Natural killer cell treated with Interleukin-12 subunit alpha and Interleukin-12 subunit beta and Interleukin-15 and Interleukin-18, amount 100 ng/mL, for 72 hours (primary cell): ENCODE data around the gene NTRK3. TPM values are rescaled to one million over a fixed set of nuclear protein-coding genes. Genes with fewer than 3 reads are reported as not detected.

Source experiments
- ATAC-seq, 2 donors: fragments of 150-1000 bp; cut with Tn5 transposase in 1 of 2; sonication (Bioruptor Pico), chemical (Tn5 transposase) in 1 of 2; 2 replicates each; pipeline ENCODE4 v1.10.0; 2021
- DNase-seq: peaks from one replicate; pipeline ENCODE4 v3.0.0; 2022; ENCODE audit warnings: low spot score
- H3K27ac Mint-ChIP-seq, 2 donors: 1 replicate in 1 of 2; 2 replicates in 1 of 2; pipeline ENCODE4 v1.8.0; 2022; ENCODE audit warnings: mixed read lengths in 2 of 2, mild to moderate bottlenecking in 1 of 2, moderate library complexity in 1 of 2
- H3K27me3 Mint-ChIP-seq, 2 donors: 1 replicate in 1 of 2; 2 replicates in 1 of 2; pipeline ENCODE4 v1.8.0; 2022; ENCODE audit warnings: mixed read lengths in 2 of 2
- H3K36me3 Mint-ChIP-seq: one replicate; pipeline ENCODE4 v1.8.0; 2022; ENCODE audit warnings: mixed read lengths
- H3K4me1 Mint-ChIP-seq, 2 donors: 1 replicate in 1 of 2; 2 replicates in 1 of 2; pipeline ENCODE4 v1.8.0; 2022; ENCODE audit warnings: low read depth in 2 of 2, mixed read lengths in 2 of 2, mild to moderate bottlenecking in 1 of 2
- H3K4me3 Mint-ChIP-seq: one replicate; pipeline ENCODE4 v1.8.0; 2022; ENCODE audit warnings: mixed read lengths
- H3K9me3 Mint-ChIP-seq: 2 replicates; pipeline ENCODE4 v1.8.0; 2022; ENCODE audit warnings: mixed read lengths
- total RNA-seq, 2 donors: library from RNA; stranded (reverse); gene quantifications; one replicate each; pipeline ENCODE4 v1.2.3, GENCODE V29; 2022

Gene NTRK3
- 1 to 10 TPM in 1 of 2 donors, under 1 TPM in 1; 0.42 to 1.2 TPM for total RNA-seq

DNA sequence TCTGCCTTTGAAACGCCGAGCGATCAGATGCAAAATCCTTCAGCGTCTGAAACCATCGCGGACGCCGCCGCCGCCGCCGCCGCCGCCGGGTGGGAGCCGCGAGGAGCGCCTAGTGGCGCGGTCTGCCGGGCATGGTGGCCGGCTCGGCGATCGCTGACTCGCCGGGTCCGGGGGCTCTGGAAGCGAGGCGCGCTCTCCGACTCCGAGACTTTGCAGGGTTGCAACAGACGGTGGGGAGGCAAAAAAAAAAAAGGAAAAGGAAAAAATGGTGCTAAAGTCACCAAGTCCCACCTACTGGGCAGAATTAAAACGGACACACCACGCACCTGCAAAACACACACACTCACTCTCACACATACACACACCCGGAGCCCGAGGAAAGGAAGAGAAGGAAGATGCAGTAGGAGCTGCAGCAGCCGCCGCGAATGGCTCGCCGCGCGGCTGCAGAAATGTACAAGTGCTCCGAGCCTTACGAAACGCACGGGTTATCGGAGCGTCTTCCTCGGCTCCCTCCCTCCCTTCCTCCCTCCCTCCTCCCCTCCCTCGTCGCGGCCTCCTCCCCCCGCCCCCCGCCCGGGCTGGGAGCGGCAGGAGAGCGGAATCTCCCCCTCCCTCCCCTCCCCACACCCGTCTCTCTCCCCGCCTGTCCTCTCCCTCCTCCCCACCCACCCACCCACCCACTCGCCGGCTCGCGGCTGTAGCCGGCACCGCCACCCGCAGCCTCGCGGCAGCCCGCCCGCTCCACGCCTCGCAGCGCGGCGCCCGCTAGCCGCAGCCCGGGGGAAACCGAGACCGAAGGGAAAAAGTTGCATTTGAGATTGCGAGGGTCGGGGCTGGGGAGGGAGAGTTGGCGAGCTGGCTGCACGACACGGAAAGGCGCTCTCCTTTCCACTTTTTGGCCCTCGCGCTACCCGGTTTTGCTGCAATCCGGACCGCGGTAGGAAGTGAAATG lies at the start of gene NTRK3:
TSS of gene NTRK3 (minus strand) at position 461 of the 952 bp plus-strand sequence. CDS start 586 bp downstream, outside the sequence.
- DNase-seq (no peak), ATAC-seq (no peak)

DNA sequence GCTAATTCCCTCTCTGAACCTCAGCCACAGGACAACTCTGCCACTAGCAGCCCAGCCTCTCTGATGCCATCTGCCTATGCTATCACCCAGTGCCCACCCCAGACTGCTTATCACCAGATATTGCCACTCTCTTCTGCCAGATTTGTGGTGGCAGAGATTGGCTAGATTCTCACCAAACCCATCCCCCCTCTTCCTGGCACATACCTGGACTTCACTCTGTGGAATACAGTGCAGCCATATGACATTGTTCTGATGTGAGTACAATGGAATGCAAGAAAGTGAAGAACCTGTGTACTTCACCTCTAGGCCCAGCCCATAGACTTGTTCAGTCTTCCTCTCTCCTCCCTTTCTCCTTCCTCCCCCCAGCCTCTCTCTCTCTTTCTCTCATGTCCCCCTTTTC lies 46.9 kb upstream of the NTRK3 start:
- ATAC-seq, result no peak
- no peaks in the 10 kb centered on the region for H3K4me1 Mint-ChIP-seq
- H3K9me3 Mint-ChIP-seq, result no peaks in the 10 kb centered on the region
- H3K27me3 Mint-ChIP-seq, result peaks cover 7 to 12% of the 10 kb centered on the region in 2 donors
- DNase-seq, result no peak
- H3K36me3 Mint-ChIP-seq, result no peaks in the 10 kb centered on the region
- H3K4me3 Mint-ChIP-seq, result no peak overlapping the region
- H3K27ac Mint-ChIP-seq, result no peak overlapping the region

More for the DNA sequence above, at the start of gene NTRK3:
- Mint-ChIP-seq H3K9me3 (no peaks in the 10 kb centered on the region), H3K27me3 (peaks cover 43 to 64% of the 10 kb centered on the region in 2 donors), H3K4me3 (peak within 1 kb of the TSS; percentile 48), H3K27ac (no peak within 1 kb of the TSS), H3K4me1 (peaks cover 5 to 6% of the 10 kb centered on the region in 2 donors), H3K36me3 (no peaks in the 10 kb centered on the region)

DNA sequence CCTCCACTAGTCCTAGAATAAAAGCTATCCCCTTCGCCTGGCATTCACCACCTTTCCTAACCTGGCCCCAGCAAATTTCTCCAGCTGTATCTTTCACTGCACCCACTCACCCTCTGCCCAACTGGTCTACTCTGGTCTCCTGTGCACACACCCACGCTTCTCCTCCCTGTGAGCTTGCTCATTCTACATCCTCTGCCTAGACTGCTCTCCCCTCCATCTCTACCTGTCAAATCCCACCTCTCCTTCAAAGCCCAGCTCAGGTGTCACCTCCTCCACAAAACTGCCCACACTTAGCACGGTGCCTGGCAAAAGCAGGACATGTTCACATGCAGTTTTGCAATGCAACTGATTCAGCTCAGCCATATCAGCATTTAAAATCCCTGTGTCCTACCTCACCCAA lies 45.8 kb upstream of the NTRK3 start:
- Mint-ChIP-seq H3K27me3 (peaks cover 2 to 8% of the 10 kb centered on the region in 2 donors), H3K36me3 (no peaks in the 10 kb centered on the region), H3K27ac (no peak overlapping the region), H3K4me1 (no peaks in the 10 kb centered on the region), H3K4me3 (no peak overlapping the region), H3K9me3 (no peaks in the 10 kb centered on the region)
- DNase-seq (no peak), ATAC-seq (no peak)

DNA sequence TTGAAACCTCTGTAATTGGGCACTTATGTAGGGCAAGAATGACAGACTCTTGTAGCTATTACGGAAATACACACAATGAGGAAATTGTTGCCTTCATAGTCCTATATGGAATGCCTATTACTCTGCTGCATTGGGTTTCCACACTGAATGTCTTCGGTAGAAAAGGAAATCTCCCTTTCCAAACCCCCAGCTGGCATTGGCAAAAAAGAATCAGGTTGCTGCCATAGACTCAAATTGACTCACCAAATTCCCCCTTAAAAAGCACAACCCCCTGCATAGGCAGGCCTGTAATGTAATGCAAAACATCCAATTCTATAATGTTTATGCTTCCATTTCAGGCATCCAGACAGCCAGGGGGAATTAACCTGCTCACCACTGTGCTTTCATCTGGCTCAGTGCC lies 44.8 kb upstream of the NTRK3 start:
- Mint-ChIP-seq H3K27ac (no peak overlapping the region), H3K36me3 (no peaks in the 10 kb centered on the region), H3K9me3 (no peaks in the 10 kb centered on the region), H3K27me3 (peaks cover 0 to 8% of the 10 kb centered on the region in 2 donors), H3K4me3 (no peak overlapping the region), H3K4me1 (no peaks in the 10 kb centered on the region)
- ATAC-seq, result no peak
- no peak for DNase-seq

GRCh38 chr15:88300861-88301260 lies 44.3 kb upstream of the NTRK3 start:
- H3K27ac Mint-ChIP-seq, result no peak overlapping the region
- H3K4me1 Mint-ChIP-seq, result no peaks in the 10 kb centered on the region
- H3K36me3 Mint-ChIP-seq, result no peaks in the 10 kb centered on the region
- H3K27me3 Mint-ChIP-seq, result peaks cover 0 to 8% of the 10 kb centered on the region in 2 donors
- DNase-seq (no peak), ATAC-seq (no peak)
- H3K4me3 Mint-ChIP-seq, result no peak overlapping the region
- no peaks in the 10 kb centered on the region for H3K9me3 Mint-ChIP-seq

GRCh38 chr15:88300089-88300488 lies 43.5 kb upstream of the NTRK3 start:
- H3K9me3 Mint-ChIP-seq, result no peaks in the 10 kb centered on the region
- no peak overlapping the region for H3K4me3 Mint-ChIP-seq
- H3K27me3 Mint-ChIP-seq, result peaks cover 3 to 4% of the 10 kb centered on the region in 2 donors
- DNase-seq, result no peak
- no peak for ATAC-seq
- no peaks in the 10 kb centered on the region for H3K36me3 Mint-ChIP-seq
- H3K27ac Mint-ChIP-seq, result no peak overlapping the region
- no peaks in the 10 kb centered on the region for H3K4me1 Mint-ChIP-seq

DNA sequence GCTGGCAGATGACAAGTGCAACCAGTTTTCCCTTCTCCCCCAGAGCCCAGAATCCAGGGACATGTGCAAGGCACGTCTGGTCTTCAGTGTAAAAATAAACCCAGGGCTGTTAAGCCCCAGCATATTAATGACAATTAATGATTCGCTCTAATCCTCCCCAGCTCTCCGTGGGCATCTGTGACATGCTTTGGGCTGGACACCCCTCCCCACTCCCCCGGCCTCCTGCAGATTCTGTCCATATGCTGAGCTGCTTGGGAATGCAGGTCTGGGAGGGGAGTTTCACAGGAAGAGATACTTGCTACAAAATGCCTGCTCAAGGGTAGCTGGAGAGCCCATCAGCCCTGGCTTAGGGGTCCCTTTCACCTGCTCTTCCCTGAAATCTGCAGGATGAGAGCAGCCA lies 43.0 kb upstream of the NTRK3 start:
- ATAC-seq (no peak), DNase-seq (no peak)
- Mint-ChIP-seq H3K4me1 (no peaks in the 10 kb centered on the region), H3K27ac (no peak overlapping the region), H3K4me3 (no peak overlapping the region), H3K27me3 (peaks cover 3 to 7% of the 10 kb centered on the region in 2 donors), H3K9me3 (no peaks in the 10 kb centered on the region), H3K36me3 (no peaks in the 10 kb centered on the region)

DNA sequence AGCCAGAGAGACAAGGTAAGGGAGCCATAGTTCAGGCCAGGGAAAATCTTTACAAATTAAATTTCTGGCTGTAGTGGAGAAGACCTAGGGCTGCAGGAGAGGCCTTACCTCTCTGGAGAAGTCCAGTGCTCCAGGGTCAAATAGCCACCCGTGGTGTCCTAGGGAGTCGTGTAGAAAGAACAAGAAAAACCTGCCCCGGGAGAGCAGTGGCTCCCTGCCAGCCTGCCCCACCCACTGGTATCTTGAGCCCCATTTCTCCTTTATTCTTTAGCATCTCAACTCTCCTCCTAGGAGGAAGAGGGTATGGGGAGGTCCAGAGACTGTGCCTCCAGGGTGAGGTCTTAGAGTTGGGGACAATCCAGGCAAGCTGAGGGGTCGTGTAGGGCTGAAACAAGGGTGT lies 32.1 kb upstream of the NTRK3 start:
- no peak for ATAC-seq
- Mint-ChIP-seq H3K4me1 (peaks cover 0 to 5% of the 10 kb centered on the region in 2 donors), H3K36me3 (no peaks in the 10 kb centered on the region)

DNA sequence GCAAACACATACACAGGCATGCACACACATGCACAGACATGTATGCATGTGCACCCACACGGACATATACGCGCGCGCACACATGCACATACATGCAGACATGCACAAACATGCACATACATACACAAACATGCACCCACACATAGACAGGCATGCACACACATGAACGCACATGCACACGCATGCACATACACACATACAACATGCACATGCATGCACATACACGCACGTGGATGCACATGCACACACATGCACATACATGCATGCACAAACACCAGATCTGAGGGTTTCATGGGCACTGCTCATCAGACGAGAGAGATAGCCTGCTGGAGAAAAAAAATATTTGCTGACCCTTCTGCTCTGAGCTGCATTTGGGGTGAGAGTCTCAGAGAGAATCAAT lies 31.7 kb upstream of the NTRK3 start:
- H3K9me3 Mint-ChIP-seq, result no peaks in the 10 kb centered on the region
- ATAC-seq (no peak), DNase-seq (no peak)
- peaks cover 31 to 33% of the 10 kb centered on the region in 2 donors for H3K27me3 Mint-ChIP-seq
- H3K4me1 Mint-ChIP-seq, result peaks cover 0 to 5% of the 10 kb centered on the region in 2 donors
- H3K4me3 Mint-ChIP-seq, result no peak overlapping the region
- no peak overlapping the region for H3K27ac Mint-ChIP-seq
- no peaks in the 10 kb centered on the region for H3K36me3 Mint-ChIP-seq

More for the DNA sequence above, 32.1 kb upstream of the NTRK3 start:
- no peak for DNase-seq
- no peak overlapping the region for H3K27ac Mint-ChIP-seq
- no peak overlapping the region for H3K4me3 Mint-ChIP-seq
- H3K9me3 Mint-ChIP-seq, result no peaks in the 10 kb centered on the region
- H3K27me3 Mint-ChIP-seq, result peaks cover 27 to 33% of the 10 kb centered on the region in 2 donors

DNA sequence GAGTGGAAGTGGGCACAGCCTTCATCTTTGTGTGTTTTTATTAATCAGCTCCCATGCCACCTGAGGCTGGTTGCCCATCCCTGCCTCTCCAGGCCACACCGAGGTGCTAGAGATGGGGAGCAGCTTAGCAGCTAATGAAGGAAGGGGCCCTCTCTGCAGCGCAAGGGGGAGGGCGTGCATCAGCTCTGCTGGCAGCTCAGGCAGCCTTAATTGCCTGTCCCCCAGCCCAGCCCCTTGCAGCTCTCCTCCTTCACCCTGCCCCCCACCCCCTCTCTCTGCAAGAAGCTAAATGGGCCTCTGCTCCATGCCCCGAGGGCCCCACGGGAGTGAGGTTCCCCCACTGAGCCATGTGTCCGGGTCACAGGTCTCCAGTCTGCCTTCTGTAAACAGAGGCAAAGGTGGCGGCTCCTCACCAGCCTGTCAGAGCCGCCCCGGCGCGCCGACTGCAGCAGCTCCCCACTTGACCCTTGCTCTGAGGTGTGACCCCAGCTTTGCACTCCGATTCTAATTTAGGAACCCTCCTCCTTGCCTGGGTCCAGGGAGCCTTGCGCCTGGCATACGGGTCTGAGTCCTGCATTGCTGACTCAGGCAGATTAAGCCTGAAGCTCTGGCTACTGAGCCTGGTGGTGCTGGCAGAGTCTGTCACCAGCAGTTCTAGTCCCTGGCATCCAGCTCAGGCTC lies 27.9 kb upstream of the NTRK3 start:
- no peaks in the 10 kb centered on the region for H3K36me3 Mint-ChIP-seq
- ATAC-seq (no peak), DNase-seq (peak; percentile 41)
- peaks cover 33 to 38% of the 10 kb centered on the region in 2 donors for H3K27me3 Mint-ChIP-seq
- H3K9me3 Mint-ChIP-seq, result no peaks in the 10 kb centered on the region
- no peak overlapping the region for H3K27ac Mint-ChIP-seq
- no peaks in the 10 kb centered on the region for H3K4me1 Mint-ChIP-seq
- no peak overlapping the region for H3K4me3 Mint-ChIP-seq

DNA sequence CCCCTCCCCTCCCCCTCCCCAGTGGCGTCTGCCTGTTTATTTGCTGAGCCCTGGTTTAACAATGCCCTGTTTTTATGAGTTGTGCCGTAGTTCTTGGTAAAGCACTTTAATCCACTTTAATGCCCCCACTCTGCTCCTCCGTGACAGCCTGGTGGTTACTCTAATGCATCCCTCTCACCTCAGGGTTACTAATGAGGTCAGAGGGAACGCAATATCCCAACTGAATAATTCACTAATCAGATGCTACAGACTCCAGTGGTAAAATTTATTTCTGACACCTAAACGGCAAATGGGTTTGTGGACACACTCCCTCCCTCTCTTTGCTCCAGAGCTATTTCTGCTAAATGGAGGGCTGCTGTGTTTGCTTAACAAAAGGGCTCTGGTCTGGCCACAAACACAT lies 26.1 kb upstream of the NTRK3 start:
- no peak for ATAC-seq
- Mint-ChIP-seq H3K4me1 (no peaks in the 10 kb centered on the region), H3K27me3 (peaks cover 33 to 38% of the 10 kb centered on the region in 2 donors), H3K27ac (no peak overlapping the region), H3K4me3 (no peak overlapping the region), H3K9me3 (no peaks in the 10 kb centered on the region), H3K36me3 (no peaks in the 10 kb centered on the region)
- peak; percentile 10 for DNase-seq

DNA sequence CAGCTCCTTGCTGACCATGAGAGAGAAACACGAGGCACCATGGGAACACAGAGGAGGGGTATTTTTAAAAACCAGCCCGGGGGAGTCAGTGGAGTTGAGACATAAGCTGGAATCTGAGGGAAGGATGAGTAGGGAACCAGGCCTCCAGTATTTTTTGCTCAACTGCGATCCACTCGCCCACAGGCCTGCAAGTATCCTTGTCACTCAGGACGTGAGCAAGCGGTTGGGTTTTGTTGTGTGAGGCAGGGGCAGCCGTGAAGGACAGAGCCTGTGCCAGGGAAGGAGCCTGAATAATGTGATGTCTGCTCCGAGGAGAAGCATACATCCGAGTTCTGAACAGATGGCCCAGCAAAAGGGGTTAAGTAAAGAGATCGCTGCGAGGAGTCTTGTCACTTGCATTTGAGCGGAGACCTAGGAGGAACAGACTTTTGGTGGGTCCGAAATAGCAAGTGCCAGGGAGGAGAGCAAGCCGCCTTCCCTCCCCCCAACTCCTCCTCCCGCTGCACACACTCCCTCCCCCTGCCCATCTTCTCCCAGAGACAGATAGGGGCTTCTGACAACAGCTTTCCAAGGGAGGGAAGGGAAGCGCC lies 20.4 kb upstream of the NTRK3 start:
- Mint-ChIP-seq H3K27me3 (peaks cover 11 to 17% of the 10 kb centered on the region in 2 donors), H3K4me1 (no peaks in the 10 kb centered on the region), H3K9me3 (no peaks in the 10 kb centered on the region), H3K27ac (no peak overlapping the region), H3K36me3 (no peaks in the 10 kb centered on the region), H3K4me3 (no peak overlapping the region)
- DNase-seq (no peak), ATAC-seq (no peak)

- Mint-ChIP-seq H3K27me3 (peaks cover 11 to 17% of the 10 kb centered on the region in 2 donors), H3K9me3 (no peaks in the 10 kb centered on the region), H3K4me1 (no peaks in the 10 kb centered on the region), H3K36me3 (no peaks in the 10 kb centered on the region), H3K4me3 (no peak overlapping the region), H3K27ac (no peak overlapping the region)
- ATAC-seq, result no peak
- DNase-seq, result no peak
Observed at GRCh38 chr15:88275804-88276203, 19.3 kb upstream of the NTRK3 start.
